ENCODE results near the gene BNIP1.
A peak's percentile ranks its signal among the peaks of the same experiment; 100 is the strongest.

BNIP1 gene

DNA sequence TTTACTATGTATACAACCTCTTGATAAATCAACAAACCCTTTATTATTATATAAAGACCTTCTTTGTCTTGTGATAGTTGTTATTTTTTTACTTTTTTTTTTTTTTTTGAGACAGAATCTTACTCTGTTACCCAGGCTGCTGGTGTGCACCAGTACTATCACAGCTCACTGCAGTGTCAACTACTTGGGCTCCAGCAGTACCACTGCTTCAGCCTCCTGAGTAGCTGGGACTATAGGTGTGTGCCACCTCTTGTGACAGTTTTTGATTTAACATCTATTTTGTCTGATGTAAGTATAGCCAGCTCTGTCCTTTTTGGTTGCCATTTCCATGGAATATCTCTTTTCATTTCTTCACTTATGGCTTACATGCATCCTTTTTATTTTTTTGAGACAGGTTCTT is 45.5 kb upstream of the BNIP1 start (continued):
- TF ChIP-seq, protein P1, sequence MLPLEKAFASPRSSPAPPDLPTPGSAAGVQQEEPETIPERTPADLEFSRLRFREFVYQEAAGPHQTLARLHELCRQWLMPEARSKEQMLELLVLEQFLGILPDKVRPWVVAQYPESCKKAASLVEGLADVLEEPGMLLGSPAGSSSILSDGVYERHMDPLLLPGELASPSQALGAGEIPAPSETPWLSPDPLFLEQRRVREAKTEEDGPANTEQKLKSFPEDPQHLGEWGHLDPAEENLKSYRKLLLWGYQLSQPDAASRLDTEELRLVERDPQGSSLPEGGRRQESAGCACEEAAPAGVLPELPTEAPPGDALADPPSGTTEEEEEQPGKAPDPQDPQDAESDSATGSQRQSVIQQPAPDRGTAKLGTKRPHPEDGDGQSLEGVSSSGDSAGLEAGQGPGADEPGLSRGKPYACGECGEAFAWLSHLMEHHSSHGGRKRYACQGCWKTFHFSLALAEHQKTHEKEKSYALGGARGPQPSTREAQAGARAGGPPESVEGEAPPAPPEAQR (tag by site-specific recombination; IDR thresholded peaks at IDR 0.05), result no peak

DNA sequence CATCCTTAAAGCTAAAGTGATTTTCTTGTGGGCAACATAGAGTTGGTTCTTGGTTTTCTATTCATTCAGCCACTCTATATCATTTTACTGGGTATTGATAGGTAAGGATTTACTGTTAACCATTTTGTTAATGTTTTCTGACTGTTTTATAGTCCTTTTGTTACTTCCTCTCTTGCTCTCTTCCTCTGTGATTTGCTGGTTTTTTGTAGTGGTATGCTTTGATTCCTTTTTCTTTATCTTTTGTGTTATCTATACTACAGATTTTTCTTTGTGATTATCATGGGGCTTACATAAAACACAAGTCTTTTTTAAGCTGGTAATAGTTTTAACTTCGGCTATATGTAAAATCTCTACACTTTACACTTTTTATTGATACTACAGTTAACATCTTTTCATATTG is 44.9 kb upstream of the BNIP1 start:
- no peaks in the 10 kb centered on the region for H3K36me3 ChIP-seq (ENCODE audit: control insufficient read depth in 2 of 2, insufficient read depth in 1 of 2, low read length in 2 of 2)
- CTCF ChIA-PET, result interaction anchor here (0.6 to 0.7 kb wide), 3 partner anchors 91 to 1386 kb away, joined by 3 read pairs; no protein-coding TSS in a partner anchor
- H3K9me3 ChIP-seq (ENCODE audit: control insufficient read depth, insufficient read depth, low read depth, low read length), result no peaks in the 10 kb centered on the region; the same call in 1 of the 2 replicates
- peaks cover 4% of the 10 kb centered on the region; the same call in 1 of the 2 replicates for H3K4me1 ChIP-seq (ENCODE audit: control insufficient read depth, insufficient read depth, low read length)
- no peak overlapping the region for H3K27ac ChIP-seq (ENCODE audit: extremely low read depth, low read depth, low read length)
- POLR2A ChIA-PET, result no interaction called here
- TF ChIP-seq YY2 (tag by site-specific recombination; IDR thresholded peaks at IDR 0.05), result no peak
- TF ChIP-seq GFI1B (tag by site-specific recombination; IDR thresholded peaks at IDR 0.05), result no peak
- no peak overlapping the region for H3K4me3 ChIP-seq (ENCODE audit: low read depth, low read length)

DNA sequence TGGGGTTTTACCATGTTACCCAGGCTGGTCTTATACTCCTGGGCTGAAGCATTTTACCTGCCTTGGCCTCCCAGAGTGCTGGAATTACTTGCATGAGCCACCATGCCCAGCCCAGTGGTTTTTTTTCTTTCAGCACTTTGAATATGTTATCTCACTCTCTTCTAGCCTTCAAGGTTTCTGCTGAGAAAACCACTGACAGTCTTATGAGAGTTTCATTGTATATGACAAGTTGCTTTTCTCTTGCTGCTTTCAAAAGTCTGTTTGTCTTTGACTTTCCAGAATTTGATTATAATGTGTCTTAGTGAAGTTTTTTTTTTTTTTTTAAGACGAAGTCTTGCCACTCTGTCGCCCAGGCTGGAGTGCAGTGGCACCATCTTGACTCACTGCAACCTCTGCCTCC is 43.1 kb upstream of the BNIP1 start:
- Histone ChIP-seq H3K4me3 (ENCODE audit: low read depth, low read length) (no peak overlapping the region), H3K27ac (ENCODE audit: extremely low read depth, low read depth, low read length) (no peak overlapping the region), H3K36me3 (ENCODE audit: control insufficient read depth in 2 of 2, insufficient read depth in 1 of 2, low read length in 2 of 2) (no peaks in the 10 kb centered on the region), H3K9me3 (ENCODE audit: control insufficient read depth, insufficient read depth, low read depth, low read length) (no peaks in the 10 kb centered on the region; the same call in 1 of the 2 replicates), H3K4me1 (ENCODE audit: control insufficient read depth, insufficient read depth, low read length) (no peaks in the 10 kb centered on the region)
- no peak for TF ChIP-seq ZNF174 (tag by site-specific recombination; IDR thresholded peaks at IDR 0.05)
- no peak for TF ChIP-seq ZNF155 (tag by site-specific recombination; IDR thresholded peaks at IDR 0.05)
- no peak for TF ChIP-seq ZFP3 (tag by site-specific recombination; IDR thresholded peaks at IDR 0.05; ENCODE audit: low read depth)
- no peak for TF ChIP-seq ZNF214 (tag by site-specific recombination; IDR thresholded peaks at IDR 0.05; ENCODE audit: borderline replicate concordance)
- TF ChIP-seq SALL2 (tag by site-specific recombination; IDR thresholded peaks at IDR 0.05; ENCODE audit: borderline replicate concordance), result no peak
- TF ChIP-seq ZNF664 (tag by site-specific recombination; IDR thresholded peaks at IDR 0.05), result no peak
- TF ChIP-seq ZNF16 (tag by site-specific recombination; IDR thresholded peaks at IDR 0.05; ENCODE audit: low read depth), result no peak
- no peak for TF ChIP-seq ZNF560 (tag by site-specific recombination; IDR thresholded peaks at IDR 0.05; ENCODE audit: borderline replicate concordance)
- TF ChIP-seq ZNF777 (tag by site-specific recombination; IDR thresholded peaks at IDR 0.05; ENCODE audit: borderline replicate concordance), result no peak
- TF ChIP-seq HOXD13 (CRISPR knock-in tag; IDR thresholded peaks at IDR 0.05; ENCODE audit: borderline replicate concordance), result no peak
- TF ChIP-seq ZNF549 (tag by site-specific recombination; IDR thresholded peaks at IDR 0.05), result no peak
- TF ChIP-seq KLF10 (tag by site-specific recombination; IDR thresholded peaks at IDR 0.05), result no peak
- TF ChIP-seq ZNF510 (tag by site-specific recombination; IDR thresholded peaks at IDR 0.05; ENCODE audit: insufficient replicate concordance), result no peak
- TF ChIP-seq SETDB1 (IDR thresholded peaks at IDR 0.05; ENCODE audit: insufficient read length, low read length), result peak; percentile 75
- peak; percentile 100 for TF ChIP-seq ZNF791 (tag by site-specific recombination; IDR thresholded peaks at IDR 0.05)
- no peak for TF ChIP-seq ZNF585B (tag by site-specific recombination; IDR thresholded peaks at IDR 0.05)
- ChIA-PET POLR2A (no interaction called here), CTCF (no interaction called here)

DNA sequence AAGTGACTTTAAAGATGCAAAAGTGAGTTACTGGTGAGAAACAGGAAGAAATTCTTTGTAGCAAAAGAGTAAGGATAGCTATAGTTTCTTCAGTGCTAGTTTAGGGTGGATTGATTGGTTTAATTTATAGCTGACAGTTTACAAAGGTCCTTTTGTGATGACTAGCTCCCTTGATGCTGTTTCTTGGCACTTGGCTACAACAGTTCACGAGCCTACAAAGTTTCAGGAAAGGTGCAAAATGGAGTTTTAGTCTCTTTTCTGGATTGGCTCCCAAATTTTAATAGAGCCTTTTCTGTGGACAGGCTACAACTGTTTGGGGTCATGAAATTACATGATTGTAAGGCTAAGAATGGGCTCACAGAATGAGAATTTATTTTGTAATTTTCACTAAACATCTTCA is 40.9 kb upstream of the BNIP1 start:
- no peaks in the 10 kb centered on the region for H3K4me1 ChIP-seq (ENCODE audit: control insufficient read depth, insufficient read depth, low read length)
- CTCF ChIA-PET, result interaction anchor here (0.7 kb wide), 1 partner anchor 114 kb away, joined by 3 read pairs; no protein-coding TSS in a partner anchor
- POLR2A ChIA-PET, result no interaction called here
- TF ChIP-seq ZNF248 (tag by site-specific recombination; IDR thresholded peaks at IDR 0.05), result no peak
- no peak for TF ChIP-seq ZSCAN16 (tag by site-specific recombination; IDR thresholded peaks at IDR 0.05)
- no peak for TF ChIP-seq MYNN (tag by site-specific recombination; IDR thresholded peaks at IDR 0.05; ENCODE audit: borderline replicate concordance)
- no peak for TF ChIP-seq ZNF658 (tag by site-specific recombination; IDR thresholded peaks at IDR 0.05)
- no peak for TF ChIP-seq ZNF747 (tag by site-specific recombination; IDR thresholded peaks at IDR 0.05)
- TF ChIP-seq ZNF10 (tag by site-specific recombination; IDR thresholded peaks at IDR 0.05), result no peak
- TF ChIP-seq ZNF791 (tag by site-specific recombination; IDR thresholded peaks at IDR 0.05), result no peak
- no peak for TF ChIP-seq ZFHX2 (tag by site-specific recombination; conservative IDR thresholded peaks at IDR 0.05)
- TF ChIP-seq, protein P2, sequence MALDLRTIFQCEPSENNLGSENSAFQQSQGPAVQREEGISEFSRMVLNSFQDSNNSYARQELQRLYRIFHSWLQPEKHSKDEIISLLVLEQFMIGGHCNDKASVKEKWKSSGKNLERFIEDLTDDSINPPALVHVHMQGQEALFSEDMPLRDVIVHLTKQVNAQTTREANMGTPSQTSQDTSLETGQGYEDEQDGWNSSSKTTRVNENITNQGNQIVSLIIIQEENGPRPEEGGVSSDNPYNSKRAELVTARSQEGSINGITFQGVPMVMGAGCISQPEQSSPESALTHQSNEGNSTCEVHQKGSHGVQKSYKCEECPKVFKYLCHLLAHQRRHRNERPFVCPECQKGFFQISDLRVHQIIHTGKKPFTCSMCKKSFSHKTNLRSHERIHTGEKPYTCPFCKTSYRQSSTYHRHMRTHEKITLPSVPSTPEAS (tag by site-specific recombination; IDR thresholded peaks at IDR 0.05), result no peak
- no peak for TF ChIP-seq ZNF785 (tag by site-specific recombination; IDR thresholded peaks at IDR 0.05)
- no peak for TF ChIP-seq FEZF1 (tag by site-specific recombination; IDR thresholded peaks at IDR 0.05)
- TF ChIP-seq ZNF48 (tag by site-specific recombination; IDR thresholded peaks at IDR 0.05), result no peak
- no peak for TF ChIP-seq ZNF274 (IDR thresholded peaks at IDR 0.05; ENCODE audit: low read length)
- TF ChIP-seq ZNF274 (tag by site-specific recombination; IDR thresholded peaks at IDR 0.05; ENCODE audit: borderline replicate concordance), result no peak

More for the DNA sequence above, 40.9 kb upstream of the BNIP1 start:
- H3K27ac ChIP-seq (ENCODE audit: extremely low read depth, low read depth, low read length), result no peak overlapping the region
- no peaks in the 10 kb centered on the region; the same call in 1 of the 2 replicates for H3K9me3 ChIP-seq (ENCODE audit: control insufficient read depth, insufficient read depth, low read depth, low read length)
- H3K36me3 ChIP-seq (ENCODE audit: control insufficient read depth in 2 of 2, insufficient read depth in 1 of 2, low read length in 2 of 2), result no peaks in the 10 kb centered on the region; a peak in 1 of 3 replicates
- H3K4me3 ChIP-seq (ENCODE audit: low read depth, low read length), result no peak overlapping the region

Measured in HEK293 (cell line).